Lower leg skin (tissue), 3 donors: ENCODE data around the gene LLGL1.

Experiments
- POLR2A ChIP-seq, 2 donors: fragments of 450-650 bp; IDR thresholded peaks; one replicate each; pipeline ENCODE4 v1.6.1; 2016 to 2017; ENCODE audit warnings: antibody characterized with exemption in 2 of 2, mild to moderate bottlenecking in 1 of 2, moderate library complexity in 1 of 2
- TF ChIP-seq, protein P1 (sequence below), 3 donors: fragments of 450-650 bp; IDR thresholded peaks; one replicate each; pipeline ENCODE4 v1.5.1; 2016; ENCODE audit warnings: antibody characterized with exemption in 3 of 3, mild to moderate bottlenecking in 3 of 3, moderate library complexity in 2 of 3

DNA sequence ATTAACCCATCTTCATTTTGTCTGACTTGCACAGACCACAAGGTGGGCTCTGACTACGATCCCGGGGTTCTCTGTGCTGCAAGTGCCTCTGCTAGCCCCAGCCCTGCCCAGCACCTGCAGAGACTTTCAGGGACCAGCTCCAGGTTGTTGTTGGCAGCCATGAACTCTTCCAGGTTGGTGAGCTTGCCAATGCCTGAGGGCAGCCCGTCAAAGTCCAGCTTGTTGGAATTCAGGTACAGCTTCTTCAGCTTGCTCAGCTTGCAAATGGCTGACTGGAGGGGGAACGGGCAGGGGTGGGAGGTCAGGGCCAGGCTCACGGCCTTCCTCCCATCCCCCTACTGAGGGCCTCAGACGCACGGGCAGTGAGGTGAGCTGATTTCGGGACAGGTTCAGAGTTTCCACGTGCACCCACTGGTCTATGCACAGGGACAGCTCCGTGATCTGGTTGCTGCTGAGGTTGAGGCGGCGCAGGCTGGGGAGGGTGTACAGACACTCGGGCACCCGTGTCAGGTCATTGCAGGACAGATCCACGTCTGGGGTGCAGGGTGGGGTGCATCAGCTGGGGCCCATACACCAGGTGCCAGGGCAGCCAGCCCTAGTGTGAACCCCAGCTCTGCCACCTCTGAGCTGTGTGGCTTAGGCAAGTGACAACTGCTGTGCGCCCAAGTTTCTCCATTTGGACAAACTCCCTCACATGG, 27.9 kb downstream of the LLGL1 start:
- TF ChIP-seq, protein P1, sequence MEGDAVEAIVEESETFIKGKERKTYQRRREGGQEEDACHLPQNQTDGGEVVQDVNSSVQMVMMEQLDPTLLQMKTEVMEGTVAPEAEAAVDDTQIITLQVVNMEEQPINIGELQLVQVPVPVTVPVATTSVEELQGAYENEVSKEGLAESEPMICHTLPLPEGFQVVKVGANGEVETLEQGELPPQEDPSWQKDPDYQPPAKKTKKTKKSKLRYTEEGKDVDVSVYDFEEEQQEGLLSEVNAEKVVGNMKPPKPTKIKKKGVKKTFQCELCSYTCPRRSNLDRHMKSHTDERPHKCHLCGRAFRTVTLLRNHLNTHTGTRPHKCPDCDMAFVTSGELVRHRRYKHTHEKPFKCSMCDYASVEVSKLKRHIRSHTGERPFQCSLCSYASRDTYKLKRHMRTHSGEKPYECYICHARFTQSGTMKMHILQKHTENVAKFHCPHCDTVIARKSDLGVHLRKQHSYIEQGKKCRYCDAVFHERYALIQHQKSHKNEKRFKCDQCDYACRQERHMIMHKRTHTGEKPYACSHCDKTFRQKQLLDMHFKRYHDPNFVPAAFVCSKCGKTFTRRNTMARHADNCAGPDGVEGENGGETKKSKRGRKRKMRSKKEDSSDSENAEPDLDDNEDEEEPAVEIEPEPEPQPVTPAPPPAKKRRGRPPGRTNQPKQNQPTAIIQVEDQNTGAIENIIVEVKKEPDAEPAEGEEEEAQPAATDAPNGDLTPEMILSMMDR (IDR thresholded peaks at IDR 0.05), result no peak
- TF ChIP-seq POLR2A (IDR thresholded peaks at IDR 0.05), result no peak
